Spleen (tissue), 7 donors: ENCODE data around the gene BBS12.

Experiments
- POLR2A ChIP-seq, 3 donors: fragments of 450-650 bp; IDR thresholded peaks; one replicate each; pipeline ENCODE4 v1.5.1; 2017; ENCODE audit warnings: antibody characterized with exemption in 3 of 3, mild to moderate bottlenecking in 1 of 3
- TF ChIP-seq, protein P1 (sequence below), 11 experiments: fragments of 200-600 bp in 7 of 11; fragments of 450-650 bp in 4 of 11; sonication (generic) in 4 of 11; IDR thresholded peaks in 8 of 11; conservative IDR thresholded peaks in 3 of 11; 1 replicate in 7 of 11; 2 replicates in 4 of 11; pipeline versions ENCODE4 v1.4.0 to v1.8.0; 2016 to 2021; ENCODE audit warnings: antibody characterized with exemption in 11 of 11, inconsistent platforms in 4 of 11, mild to moderate bottlenecking in 1 of 11
- donor health status: DM: no; HTN: no; CAD: no; lungs with moderate emphysema.
- donor health status: DM: no; HTN: no; CAD: no.
- donor health status: DM: no; HTN: no; CAD: no.

DNA sequence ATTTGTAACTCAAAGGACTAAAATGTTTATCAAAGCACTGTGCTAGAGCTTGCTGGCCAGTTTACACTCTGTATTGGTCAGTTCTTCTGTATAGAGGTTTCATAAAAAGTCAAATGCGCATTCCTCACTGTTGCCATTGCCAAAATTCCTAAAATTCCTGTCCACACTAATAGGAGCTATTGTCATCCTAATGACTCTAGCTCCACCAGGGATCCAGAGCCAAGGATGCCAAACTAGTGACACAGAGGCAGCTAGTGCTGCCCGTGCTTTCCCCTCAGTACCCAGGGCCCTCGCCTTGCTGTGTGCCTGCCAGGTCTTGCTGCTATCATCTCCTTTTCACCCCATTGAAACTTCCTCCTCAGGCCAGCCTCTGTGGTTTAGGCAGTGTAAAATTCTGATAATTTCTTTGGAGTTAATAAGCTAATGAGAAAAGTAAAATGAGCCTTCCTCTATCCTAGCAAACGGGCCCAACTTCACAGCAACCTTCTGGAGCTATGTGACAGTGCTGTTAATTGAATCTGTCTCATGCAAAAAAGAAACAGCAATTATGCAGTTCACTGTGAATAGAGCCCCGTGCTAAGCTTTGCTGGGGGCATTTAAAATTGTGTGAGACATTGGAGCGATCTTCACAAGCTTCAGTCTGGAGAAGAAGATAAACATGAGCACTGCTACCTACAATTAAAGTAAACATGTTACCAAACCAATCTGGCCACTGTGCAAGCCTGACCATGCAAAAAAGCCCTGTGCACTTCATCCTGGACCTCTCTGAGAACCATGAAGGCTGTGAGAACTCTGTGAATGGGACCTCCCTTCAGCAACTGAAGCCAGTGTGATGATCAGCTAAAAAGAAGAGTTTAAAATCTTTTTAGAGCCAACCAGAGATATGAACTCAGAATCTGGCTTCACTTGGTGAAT, 51.1 kb downstream of the BBS12 start:
- TF ChIP-seq, protein P1, sequence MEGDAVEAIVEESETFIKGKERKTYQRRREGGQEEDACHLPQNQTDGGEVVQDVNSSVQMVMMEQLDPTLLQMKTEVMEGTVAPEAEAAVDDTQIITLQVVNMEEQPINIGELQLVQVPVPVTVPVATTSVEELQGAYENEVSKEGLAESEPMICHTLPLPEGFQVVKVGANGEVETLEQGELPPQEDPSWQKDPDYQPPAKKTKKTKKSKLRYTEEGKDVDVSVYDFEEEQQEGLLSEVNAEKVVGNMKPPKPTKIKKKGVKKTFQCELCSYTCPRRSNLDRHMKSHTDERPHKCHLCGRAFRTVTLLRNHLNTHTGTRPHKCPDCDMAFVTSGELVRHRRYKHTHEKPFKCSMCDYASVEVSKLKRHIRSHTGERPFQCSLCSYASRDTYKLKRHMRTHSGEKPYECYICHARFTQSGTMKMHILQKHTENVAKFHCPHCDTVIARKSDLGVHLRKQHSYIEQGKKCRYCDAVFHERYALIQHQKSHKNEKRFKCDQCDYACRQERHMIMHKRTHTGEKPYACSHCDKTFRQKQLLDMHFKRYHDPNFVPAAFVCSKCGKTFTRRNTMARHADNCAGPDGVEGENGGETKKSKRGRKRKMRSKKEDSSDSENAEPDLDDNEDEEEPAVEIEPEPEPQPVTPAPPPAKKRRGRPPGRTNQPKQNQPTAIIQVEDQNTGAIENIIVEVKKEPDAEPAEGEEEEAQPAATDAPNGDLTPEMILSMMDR (IDR thresholded peaks at IDR 0.05 in 8 of 11, conservative IDR thresholded peaks at IDR 0.05 in 3 of 11): no peak
- no peak for TF ChIP-seq POLR2A (IDR thresholded peaks at IDR 0.05)
